H1 (cell line): ENCODE results near the gene PRSS21. TPM values are rescaled to one million over a fixed set of nuclear protein-coding genes. Genes with fewer than 3 reads are reported as not detected.

Experiments
- BCL11A ChIP-seq, 2 experiments: IDR thresholded peaks; one replicate each; pipeline ENCODE4 v1.6.1; 2011; ENCODE audit warnings: low read depth in 2 of 2, low read length in 2 of 2, mild to moderate bottlenecking in 2 of 2
- CBX5 ChIP-seq: fragments of 300-800, 300-1000 bp; sonication (generic); IDR thresholded peaks from 2 replicates; pipeline ENCODE4 v1.7.1; 2016; ENCODE audit warnings: antibody characterized with exemption, low read length, low read depth
- KDM4A ChIP-seq: IDR thresholded peaks from one replicate; pipeline ENCODE4 v1.7.1; 2012; ENCODE audit warnings: low read depth, mild to moderate bottlenecking, moderate library complexity, low read length, inconsistent platforms; ENCODE audit not compliant: severe bottlenecking
- RFX5 ChIP-seq: IDR thresholded peaks from 2 replicates; pipeline ENCODE4 v1.6.1; 2011; ENCODE audit warnings: low read depth, low read length, improper control_type of control experiment, borderline replicate concordance
- SAP30 ChIP-seq: fragments of 300-600 bp; sonication (generic); IDR thresholded peaks from 2 replicates; pipeline ENCODE4 v1.7.1; 2012; ENCODE audit warnings: low read length, moderate library complexity, mild to moderate bottlenecking, inconsistent platforms; ENCODE audit not compliant: insufficient read depth, insufficient replicate concordance
- SIRT6 ChIP-seq: IDR thresholded peaks from one replicate; pipeline ENCODE4 v1.7.1; 2012; ENCODE audit warnings: low read length, inconsistent platforms
- SIX5 ChIP-seq: IDR thresholded peaks from 2 replicates; pipeline ENCODE4 v1.6.1; 2011; ENCODE audit warnings: mild to moderate bottlenecking, low read depth, low read length
- TCF12 ChIP-seq: IDR thresholded peaks from 2 replicates; pipeline ENCODE4 v1.6.1; 2011; ENCODE audit warnings: low read depth, mild to moderate bottlenecking, low read length
- polyA plus RNA-seq, 7 experiments: library from polyadenylated mRNA; depleted of rRNA in 3 of 7; stranded (reverse) in 5 of 7; unstranded in 2 of 7; fragments of >200 nt in 5 of 7; fragments of 200-250 nt in 2 of 7; gene quantifications; 1 replicate in 5 of 7; 2 replicates in 1 of 7; 4 replicates in 1 of 7; pipeline versions ENCODE4 v1.2.1 to v1.2.3, GENCODE V29; 2011 to 2013; ENCODE audit warnings: missing spikeins in 2 of 7, mixed read lengths in 2 of 7
- total RNA-seq: library from RNA; stranded (reverse); fragmentation: NEBNext Ultra II Directional; extraction: Animal tissue kit (Norgen Biotek cat#: 25700); gene quantifications from 2 replicates; pipeline ENCODE4 v1.2.1, GENCODE V29; 2021

The PRSS21 gene
- total and polyA plus RNA-seq, 2 of the 8 experiments (the other 6 are each of a cell fraction or from before 2014, with no cell fraction given): 0.76 to 1.0 TPM

DNA sequence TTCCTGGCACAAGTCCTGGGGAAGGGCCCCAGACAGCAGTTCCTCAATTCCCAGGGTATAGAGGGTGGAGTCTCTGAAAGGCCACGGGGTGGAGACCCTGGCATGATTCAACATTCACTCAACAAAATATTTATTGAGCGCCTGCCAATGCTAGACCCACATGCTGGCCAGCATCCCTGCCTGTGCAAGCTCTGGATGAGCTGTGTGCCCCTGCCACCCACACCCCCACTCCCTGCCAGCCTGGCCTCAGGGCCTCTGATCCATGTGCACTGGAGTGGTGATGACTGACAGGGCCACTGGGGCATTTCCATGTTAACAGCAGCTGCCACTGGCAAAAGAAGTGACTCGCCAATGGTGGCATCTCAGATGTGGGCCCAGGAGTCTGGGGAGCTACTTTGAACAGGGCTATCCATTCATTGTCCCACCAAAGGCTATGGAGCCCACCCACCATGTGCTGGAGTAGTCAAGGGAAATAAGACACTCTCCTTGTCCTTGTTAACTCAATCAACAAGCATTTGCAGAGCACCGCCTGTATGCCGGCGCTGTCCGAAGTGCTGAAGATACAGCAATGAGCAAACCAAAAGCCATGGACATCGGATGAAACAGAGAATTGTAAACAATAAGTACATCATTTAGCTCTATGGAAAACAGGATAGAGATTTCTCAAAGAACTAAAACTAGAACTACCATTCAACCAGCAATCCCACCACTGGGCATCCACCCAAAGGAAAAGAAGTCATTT lies 44.0 kb downstream of the PRSS21 start (continued):
- no peak for TF ChIP-seq RFX5
- no peak for TF ChIP-seq SAP30
- TF ChIP-seq TCF12: no peak
- no peak for TF ChIP-seq SIX5
- TF ChIP-seq KDM4A: no peak
- TF ChIP-seq BCL11A (IDR thresholded peaks at IDR 0.05; ENCODE audit: low read depth in 2 of 2, low read length in 2 of 2): no peak
- TF ChIP-seq SIRT6: no peak
- no peak for TF ChIP-seq CBX5
